ENCODE results near the gene MICU2.

DNA sequence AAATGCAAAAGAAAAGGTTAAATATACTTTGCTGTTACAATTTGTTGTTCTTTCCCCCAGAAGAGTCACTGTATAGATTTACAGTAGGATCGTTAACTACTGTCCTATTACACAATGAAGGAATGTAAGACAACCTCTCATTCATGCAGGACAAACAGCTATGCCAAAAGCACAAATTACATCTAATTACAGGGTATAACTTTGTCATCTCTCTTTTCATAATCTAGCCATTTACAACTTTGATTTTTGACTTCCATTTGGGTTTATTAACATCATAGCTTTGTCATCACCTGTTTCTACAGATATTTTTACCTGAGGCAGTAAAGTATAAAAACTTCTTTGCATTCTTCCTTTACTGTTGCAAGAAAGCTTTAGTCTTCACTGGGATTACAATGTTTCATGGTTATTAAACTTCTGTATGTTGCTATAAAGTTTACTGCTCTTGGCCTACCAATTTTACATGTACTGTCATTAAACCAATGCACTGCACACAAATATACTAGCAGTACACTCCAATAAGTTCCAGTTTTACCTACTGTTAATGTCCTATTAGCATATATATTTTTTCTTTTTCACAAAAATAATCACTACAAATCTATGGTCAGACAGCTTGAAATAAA is 18.9 kb downstream of the MICU2 start:
- TF ChIP-seq, protein P1, sequence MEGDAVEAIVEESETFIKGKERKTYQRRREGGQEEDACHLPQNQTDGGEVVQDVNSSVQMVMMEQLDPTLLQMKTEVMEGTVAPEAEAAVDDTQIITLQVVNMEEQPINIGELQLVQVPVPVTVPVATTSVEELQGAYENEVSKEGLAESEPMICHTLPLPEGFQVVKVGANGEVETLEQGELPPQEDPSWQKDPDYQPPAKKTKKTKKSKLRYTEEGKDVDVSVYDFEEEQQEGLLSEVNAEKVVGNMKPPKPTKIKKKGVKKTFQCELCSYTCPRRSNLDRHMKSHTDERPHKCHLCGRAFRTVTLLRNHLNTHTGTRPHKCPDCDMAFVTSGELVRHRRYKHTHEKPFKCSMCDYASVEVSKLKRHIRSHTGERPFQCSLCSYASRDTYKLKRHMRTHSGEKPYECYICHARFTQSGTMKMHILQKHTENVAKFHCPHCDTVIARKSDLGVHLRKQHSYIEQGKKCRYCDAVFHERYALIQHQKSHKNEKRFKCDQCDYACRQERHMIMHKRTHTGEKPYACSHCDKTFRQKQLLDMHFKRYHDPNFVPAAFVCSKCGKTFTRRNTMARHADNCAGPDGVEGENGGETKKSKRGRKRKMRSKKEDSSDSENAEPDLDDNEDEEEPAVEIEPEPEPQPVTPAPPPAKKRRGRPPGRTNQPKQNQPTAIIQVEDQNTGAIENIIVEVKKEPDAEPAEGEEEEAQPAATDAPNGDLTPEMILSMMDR (IDR thresholded peaks at IDR 0.05), result no peak
- TF ChIP-seq POLR2AphosphoS5 (IDR thresholded peaks at IDR 0.05), result no peak
- TF ChIP-seq POLR2A (IDR thresholded peaks at IDR 0.05), result no peak
